ENCODE measurements around the gene ST6GALNAC4. TPM values are rescaled to one million over a fixed set of nuclear protein-coding genes. Genes with fewer than 3 reads are reported as not detected.

Gene ST6GALNAC4
- total RNA-seq, 1 experiment from 2014 or later = 13.2 TPM

DNA sequence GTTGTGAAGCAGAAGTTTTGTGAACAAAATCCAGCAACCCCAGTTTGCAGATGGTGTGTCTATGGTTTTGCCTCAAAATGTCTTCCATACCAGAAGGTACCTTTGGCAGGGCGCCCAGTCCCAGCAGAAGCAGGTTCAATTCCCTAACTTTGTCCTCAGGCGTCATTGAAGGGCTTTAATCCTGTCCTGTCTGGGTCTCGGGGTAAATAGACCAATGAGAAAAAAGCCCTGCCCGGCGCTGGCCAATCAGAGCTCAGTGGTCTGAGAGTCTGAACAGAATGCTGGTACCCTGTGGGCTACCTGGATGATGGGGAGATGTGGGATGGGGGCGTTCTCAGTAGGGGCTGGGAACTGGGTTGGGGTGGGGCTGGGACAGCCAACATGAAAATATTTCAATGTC is 6.2 kb upstream of the ST6GALNAC4 start:
- DNase-seq = no peak
- H3K27me3 ChIP-seq (replicated peaks; ENCODE audit: control insufficient read depth, insufficient read depth, low read length) = no peaks in the 10 kb centered on the region
- H3K4me1 ChIP-seq = peaks cover 10% of the 10 kb centered on the region
- TF ChIP-seq, protein P1, sequence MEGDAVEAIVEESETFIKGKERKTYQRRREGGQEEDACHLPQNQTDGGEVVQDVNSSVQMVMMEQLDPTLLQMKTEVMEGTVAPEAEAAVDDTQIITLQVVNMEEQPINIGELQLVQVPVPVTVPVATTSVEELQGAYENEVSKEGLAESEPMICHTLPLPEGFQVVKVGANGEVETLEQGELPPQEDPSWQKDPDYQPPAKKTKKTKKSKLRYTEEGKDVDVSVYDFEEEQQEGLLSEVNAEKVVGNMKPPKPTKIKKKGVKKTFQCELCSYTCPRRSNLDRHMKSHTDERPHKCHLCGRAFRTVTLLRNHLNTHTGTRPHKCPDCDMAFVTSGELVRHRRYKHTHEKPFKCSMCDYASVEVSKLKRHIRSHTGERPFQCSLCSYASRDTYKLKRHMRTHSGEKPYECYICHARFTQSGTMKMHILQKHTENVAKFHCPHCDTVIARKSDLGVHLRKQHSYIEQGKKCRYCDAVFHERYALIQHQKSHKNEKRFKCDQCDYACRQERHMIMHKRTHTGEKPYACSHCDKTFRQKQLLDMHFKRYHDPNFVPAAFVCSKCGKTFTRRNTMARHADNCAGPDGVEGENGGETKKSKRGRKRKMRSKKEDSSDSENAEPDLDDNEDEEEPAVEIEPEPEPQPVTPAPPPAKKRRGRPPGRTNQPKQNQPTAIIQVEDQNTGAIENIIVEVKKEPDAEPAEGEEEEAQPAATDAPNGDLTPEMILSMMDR (IDR thresholded peaks at IDR 0.05; ENCODE audit: insufficient read depth in 1 of 2, low read depth in 1 of 2, low read length in 1 of 2, severe bottlenecking in 1 of 2, unreplicated experiment in 1 of 2) = no peak
- Mint-ChIP-seq H3K4me3 (ENCODE audit: unreplicated experiment) (no peak overlapping the region), H3K4me1 (ENCODE audit: low read depth, unreplicated experiment) (peaks cover 7% of the 10 kb centered on the region), H3K9me3 (ENCODE audit: unreplicated experiment) (no peaks in the 10 kb centered on the region), H3K27ac (ENCODE audit: unreplicated experiment) (no peak overlapping the region), H3K36me3 (ENCODE audit: insufficient read depth, unreplicated experiment) (peaks cover 6% of the 10 kb centered on the region), H3K27me3 (ENCODE audit: insufficient read depth, unreplicated experiment) (peaks cover 8% of the 10 kb centered on the region)
- intact Hi-C loops (cut with micrococcal nuclease; ENCODE audit: unreplicated experiment) = no loop called here
- ChIA-PET CTCF (interaction anchor here (0.7 to 1.4 kb wide), 3 partner anchors 12 to 217 kb away, joined by 3 to 7 read pairs (median 4); no protein-coding TSS in a partner anchor), POLR2A (interaction anchor here (0.9 kb wide), 1 partner anchor 188 kb away, joined by 13 read pairs; the partner anchor contains the start of gene TOR2A)
- no peak overlapping the region for H3K4me3 ChIP-seq (ENCODE audit: low read depth, low read length)
- no peaks in the 10 kb centered on the region for H3K36me3 ChIP-seq (ENCODE audit: control insufficient read depth, insufficient read depth, low read length)
- no peaks in the 10 kb centered on the region for H3K9me3 ChIP-seq
- no TSS peak for BruUV-seq (replicated peaks)

DNA sequence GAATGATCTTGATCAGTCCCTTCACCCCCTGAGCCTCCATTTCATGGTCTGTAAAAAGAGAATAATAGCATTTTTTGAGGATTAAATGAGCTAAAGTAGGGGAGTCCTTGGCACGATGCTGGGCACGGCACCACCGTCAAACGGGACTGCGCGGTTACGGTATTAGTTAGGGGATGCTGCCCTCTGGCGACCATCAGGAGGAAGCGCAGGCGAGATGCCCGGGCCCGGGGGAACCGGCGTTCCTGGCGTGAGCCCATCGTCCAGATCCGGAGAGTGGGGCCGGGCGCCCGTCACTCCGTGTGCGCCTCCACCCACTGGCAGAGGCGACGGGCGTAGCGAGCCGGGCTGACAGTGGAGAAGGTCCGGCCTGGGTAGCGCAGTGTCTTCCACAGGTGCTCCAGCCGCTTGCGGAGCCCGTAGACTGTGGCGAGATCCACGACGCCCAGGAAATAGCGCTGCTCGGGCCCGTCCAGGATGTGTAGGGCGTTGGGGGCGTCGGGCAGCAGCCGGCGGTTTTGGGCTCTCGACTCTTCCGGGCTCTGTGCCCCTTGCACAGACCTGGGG is 4.8 kb upstream of the ST6GALNAC4 start:
- peaks cover 6% of the 10 kb centered on the region for H3K36me3 Mint-ChIP-seq (ENCODE audit: insufficient read depth, unreplicated experiment)
- CTCF ChIA-PET = interaction anchor here (0.7 to 1.7 kb wide), 5 partner anchors 9 to 187 kb away, joined by 3 to 9 read pairs (median 3); partner anchors contain the start of genes PIP5KL1 and TOR2A

DNA sequence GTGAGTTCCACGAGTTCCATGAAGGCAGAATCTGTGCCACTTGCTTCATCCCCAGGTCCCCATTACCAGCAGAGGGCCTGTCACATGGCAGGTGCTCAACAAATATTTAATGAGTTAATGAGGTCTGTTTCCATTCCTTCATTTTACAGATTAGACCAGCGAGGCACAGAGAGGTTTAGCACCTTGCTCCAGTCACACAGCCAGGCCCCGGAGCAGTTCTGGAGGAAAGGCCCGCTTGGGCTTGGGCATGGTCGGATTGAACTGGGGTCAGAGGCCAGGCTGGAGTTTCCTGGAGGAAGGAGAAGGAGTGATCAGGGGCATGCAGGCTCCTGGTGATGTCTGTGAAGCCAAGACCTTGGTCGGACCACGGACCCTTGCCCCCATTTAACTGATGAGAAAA is 4.0 kb upstream of the ST6GALNAC4 start:
- ChIA-PET CTCF (interaction anchor here (0.7 to 1.7 kb wide), 5 partner anchors 8 to 186 kb away, joined by 3 to 9 read pairs (median 3); partner anchors contain the start of genes PIP5KL1 and TOR2A), POLR2A (no interaction called here)
- H3K36me3 Mint-ChIP-seq (ENCODE audit: insufficient read depth, unreplicated experiment) = peaks cover 6% of the 10 kb centered on the region
- H3K4me1 Mint-ChIP-seq (ENCODE audit: low read depth, unreplicated experiment) = peaks cover 7% of the 10 kb centered on the region
- Histone ChIP-seq H3K36me3 (ENCODE audit: control insufficient read depth, insufficient read depth, low read length) (no peaks in the 10 kb centered on the region), H3K9me3 (no peaks in the 10 kb centered on the region), H3K4me1 (peaks cover 18% of the 10 kb centered on the region), H3K27me3 (replicated peaks; ENCODE audit: control insufficient read depth, insufficient read depth, low read length) (no peaks in the 10 kb centered on the region), H3K4me3 (ENCODE audit: low read depth, low read length) (no peak overlapping the region)
- intact Hi-C loops (cut with micrococcal nuclease; ENCODE audit: unreplicated experiment) = loop anchor here (1.0 kb wide), 2 partner anchors 330 to 416 kb away; no protein-coding TSS in a partner anchor
- TF ChIP-seq, protein P1 (IDR thresholded peaks at IDR 0.05; ENCODE audit: insufficient read depth in 1 of 2, low read depth in 1 of 2, low read length in 1 of 2, severe bottlenecking in 1 of 2, unreplicated experiment in 1 of 2) = no peak
- no peaks in the 10 kb centered on the region for H3K9me3 Mint-ChIP-seq (ENCODE audit: unreplicated experiment)
- no peak overlapping the region for H3K27ac Mint-ChIP-seq (ENCODE audit: unreplicated experiment)
- no TSS peak for BruUV-seq (replicated peaks)
- no peak overlapping the region for H3K4me3 Mint-ChIP-seq (ENCODE audit: unreplicated experiment)
- DNase-seq = no peak
- peaks cover 8% of the 10 kb centered on the region for H3K27me3 Mint-ChIP-seq (ENCODE audit: insufficient read depth, unreplicated experiment)

More for the DNA sequence above, 4.8 kb upstream of the ST6GALNAC4 start:
- Histone ChIP-seq H3K9me3 (no peaks in the 10 kb centered on the region), H3K4me1 (peaks cover 10% of the 10 kb centered on the region), H3K27me3 (replicated peaks; ENCODE audit: control insufficient read depth, insufficient read depth, low read length) (no peaks in the 10 kb centered on the region), H3K4me3 (ENCODE audit: low read depth, low read length) (peak overlapping the region; percentile 18; the same call in 1 of the 2 replicates), H3K36me3 (ENCODE audit: control insufficient read depth, insufficient read depth, low read length) (no peaks in the 10 kb centered on the region)
- Mint-ChIP-seq H3K4me3 (ENCODE audit: unreplicated experiment) (no peak overlapping the region), H3K4me1 (ENCODE audit: low read depth, unreplicated experiment) (peaks cover 7% of the 10 kb centered on the region), H3K27ac (ENCODE audit: unreplicated experiment) (no peak overlapping the region), H3K27me3 (ENCODE audit: insufficient read depth, unreplicated experiment) (peaks cover 8% of the 10 kb centered on the region), H3K9me3 (ENCODE audit: unreplicated experiment) (no peaks in the 10 kb centered on the region)
- intact Hi-C loops (cut with micrococcal nuclease; ENCODE audit: unreplicated experiment) = loop anchor here (1.0 kb wide), 2 partner anchors 331 to 417 kb away; no protein-coding TSS in a partner anchor
- peak in 1 of 2 experiments; percentile 79 for DNase-seq
- TF ChIP-seq, protein P1 (IDR thresholded peaks at IDR 0.05; ENCODE audit: insufficient read depth in 1 of 2, low read depth in 1 of 2, low read length in 1 of 2, severe bottlenecking in 1 of 2, unreplicated experiment in 1 of 2) = peak; percentile 85 to 97
- no TSS peak for BruUV-seq (replicated peaks)
- POLR2A ChIA-PET = no interaction called here

Data from Caco-2 (cell line).